ENCODE data around the gene TSPAN16. TPM values are rescaled to one million over a fixed set of nuclear protein-coding genes. Genes with fewer than 3 reads are reported as not detected.
"Not testable (repeated sequence)": the region's sequence is repeated elsewhere in the genome, so short reads cannot be mapped to it uniquely, and the experiment has no call there.

The TSPAN16 gene
- polyA plus RNA-seq, 6 donors from 2014 or later: not detected

- Mint-ChIP-seq H3K36me3 (peaks cover 0 to 8% of the 10 kb centered on the region in 2 donors), H3K4me1 (peaks cover 35 to 51% (median 38%) of the 10 kb centered on the region in 3 donors), H3K27me3 (no peaks in the 10 kb centered on the region), H3K4me3 (peak within 1 kb of the TSS; percentile 93 to 98 (median 97)), H3K9me3 (peaks cover 0 to 7% (median 0%) of the 10 kb centered on the region in 7 donors), H3K27ac (peak within 1 kb of the TSS; percentile 89 to 99 (median 98))
- peak; percentile 89 to 90 for ATAC-seq (ENCODE audit: low read depth in 2 of 2)
- DNase-seq: peak; percentile 99
These were observed 50.4 kb downstream of the TSPAN16 start, which contains the start of the genes CCDC159 and TMEM205 for GRCh38 chr19:11346104-11346940. TSS of gene CCDC159 (plus strand) at chr19:11346519. CDS start at chr19:11346607, 88 bp downstream. TSS of gene TMEM205 (minus strand) at chr19:11346268. CDS start at chr19:11345619, 649 bp downstream.

GRCh38 chr19:11347546-11348039, 51.6 kb downstream of the TSPAN16 start:
- no peak for ATAC-seq (ENCODE audit: low read depth in 2 of 2)
- Mint-ChIP-seq H3K4me1 (peaks cover 35 to 53% (median 38%) of the 10 kb centered on the region in 3 donors), H3K27ac (peak overlapping the region in 3 of 6 donors; percentile 12 to 45 (median 34)), H3K27me3 (no peaks in the 10 kb centered on the region), H3K36me3 (peaks cover 0 to 8% of the 10 kb centered on the region in 2 donors), H3K4me3 (peak overlapping the region; percentile 86 to 98 (median 96)), H3K9me3 (peaks cover 0 to 7% (median 0%) of the 10 kb centered on the region in 7 donors)
- DNase-seq: no peak

GRCh38 chr19:11349171-11349570, 53.2 kb downstream of the TSPAN16 start:
- Mint-ChIP-seq H3K36me3 (peaks cover 0 to 8% of the 10 kb centered on the region in 2 donors), H3K27ac (no peak overlapping the region), H3K4me3 (peak overlapping the region in 2 of 8 donors; percentile 47 to 61), H3K4me1 (peaks cover 35 to 52% (median 38%) of the 10 kb centered on the region in 3 donors), H3K27me3 (peaks cover 0 to 3% (median 0%) of the 10 kb centered on the region in 3 donors), H3K9me3 (peaks cover 0 to 7% (median 0%) of the 10 kb centered on the region in 7 donors)
- DNase-seq (no peak), ATAC-seq (ENCODE audit: low read depth in 2 of 2) (no peak)

DNA sequence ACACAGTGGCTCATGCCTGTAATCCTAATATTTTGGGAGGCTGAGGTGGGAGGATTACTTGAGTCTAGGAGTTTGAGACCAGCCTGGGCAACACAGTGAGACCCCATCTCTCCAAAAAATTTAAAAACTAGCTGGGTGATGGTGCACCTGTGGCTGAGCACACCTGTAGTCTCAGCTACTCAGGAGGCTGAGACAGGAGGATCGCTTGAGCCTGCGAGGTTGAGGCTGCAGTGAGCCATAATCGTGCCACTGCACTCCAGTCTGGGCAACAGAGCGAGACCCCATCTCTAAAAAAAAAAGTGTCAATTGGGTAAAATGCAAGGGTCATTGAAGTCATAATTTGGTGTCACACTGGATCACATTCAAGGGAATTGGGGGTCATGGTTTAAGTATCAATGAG, 58.1 kb downstream of the TSPAN16 start:
- H3K9me3 Mint-ChIP-seq; ATAC-seq (ENCODE audit: low read depth in 2 of 2); H3K27ac Mint-ChIP-seq; H3K36me3 Mint-ChIP-seq; DNase-seq: not testable (repeated sequence)
- Mint-ChIP-seq H3K4me1 (peaks cover 14 to 32% (median 16%) of the 10 kb centered on the region in 3 donors), H3K27me3 (peaks cover 9 to 37% (median 23%) of the 10 kb centered on the region in 3 donors), H3K4me3 (peak overlapping the region in 5 of 8 donors; percentile 4 to 81 (median 64))

DNA sequence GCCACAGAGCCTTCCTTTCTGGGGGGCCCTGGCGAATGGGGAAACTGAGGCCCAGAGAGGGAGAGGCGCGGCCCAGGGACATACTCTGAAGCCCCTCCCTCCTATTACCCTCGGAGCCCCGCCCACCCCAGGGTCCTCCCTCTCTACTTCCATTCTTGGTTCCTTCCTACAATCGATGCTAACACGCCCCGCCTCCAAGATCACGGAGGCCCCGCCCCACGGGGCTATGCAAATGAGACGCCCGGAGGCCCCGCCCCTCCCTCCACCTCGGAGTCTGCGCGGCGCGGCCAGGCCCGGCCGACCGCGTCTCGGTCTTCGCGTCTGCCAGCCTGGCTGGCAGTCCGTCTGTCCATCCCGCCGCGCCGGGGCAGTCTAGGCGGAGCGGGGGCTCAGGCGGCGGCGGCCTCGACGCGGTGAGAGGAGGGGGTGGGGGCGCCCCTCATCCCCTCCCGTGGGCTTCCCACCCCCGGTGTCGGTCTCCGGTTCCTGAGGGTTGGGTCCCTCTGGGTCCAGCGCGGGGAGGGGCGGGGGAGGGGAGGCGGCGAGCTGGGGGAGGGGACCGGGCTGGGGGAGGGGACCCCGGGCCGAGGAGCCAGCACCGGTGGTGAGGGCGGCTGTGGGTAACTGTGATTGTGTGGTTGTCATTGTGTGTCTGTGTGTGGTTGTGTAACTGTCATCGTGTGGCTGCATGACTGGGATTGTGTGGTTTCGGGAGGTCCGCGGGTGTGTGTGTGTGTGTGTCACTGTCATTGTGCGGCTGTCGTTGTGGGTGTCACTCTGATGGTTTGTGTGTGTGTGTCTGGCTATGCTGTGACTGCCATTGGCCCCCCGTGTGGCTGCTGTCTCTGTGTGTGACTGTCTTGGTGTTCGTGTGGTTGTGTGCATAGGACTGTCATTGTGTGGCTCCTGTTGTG, 59.5 kb downstream of the TSPAN16 start, which contains the start of gene PLPPR2:
Gene PLPPR2, plus strand, starts transcription at position 273 of the 914 bp plus-strand sequence. CDS start 2,242 bp downstream, outside the sequence.
- Mint-ChIP-seq H3K36me3 (no peaks in the 10 kb centered on the region), H3K27me3 (peaks cover 9 to 37% (median 23%) of the 10 kb centered on the region in 3 donors), H3K27ac (peak within 1 kb of the TSS in 1 of 6 donors; percentile 78), H3K4me3 (peak within 1 kb of the TSS; percentile 25 to 81 (median 72)), H3K4me1 (peaks cover 14 to 31% (median 16%) of the 10 kb centered on the region in 3 donors), H3K9me3 (no peaks in the 10 kb centered on the region)
- ATAC-seq (ENCODE audit: low read depth in 2 of 2) (peak; percentile 88 to 93), DNase-seq (peak; percentile 69)

DNA sequence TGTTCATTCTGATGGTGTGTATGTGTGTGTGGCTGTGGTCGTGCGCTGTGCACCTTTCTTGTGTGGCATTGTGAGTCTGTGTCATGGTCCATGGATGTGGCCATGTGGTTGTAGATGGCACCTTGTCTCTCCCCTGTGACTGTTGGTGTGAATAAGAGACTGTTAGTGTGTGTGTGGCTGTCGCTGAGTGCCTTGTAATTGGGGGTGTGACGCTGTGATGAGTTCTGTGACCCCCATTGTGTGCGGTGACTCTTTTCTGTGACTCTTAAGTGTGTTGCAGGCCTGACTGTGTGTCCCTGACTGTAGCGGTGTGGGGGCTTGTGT, 60.1 kb downstream of the TSPAN16 start:
- no peaks in the 10 kb centered on the region for H3K9me3 Mint-ChIP-seq
- peak overlapping the region in 1 of 6 donors; percentile 78 for H3K27ac Mint-ChIP-seq

GRCh38 chr19:11356676-11357550, 61.0 kb downstream of the TSPAN16 start:
- ATAC-seq (ENCODE audit: low read depth in 2 of 2) (no peak), DNase-seq (no peak)
- Mint-ChIP-seq H3K4me3 (peak overlapping the region in 2 of 8 donors; percentile 42 to 67), H3K27me3 (peaks cover 9 to 37% (median 23%) of the 10 kb centered on the region in 3 donors), H3K27ac (no peak overlapping the region), H3K36me3 (no peaks in the 10 kb centered on the region), H3K4me1 (peaks cover 16 to 24% (median 18%) of the 10 kb centered on the region in 3 donors), H3K9me3 (no peaks in the 10 kb centered on the region)

More for the DNA sequence above, 60.1 kb downstream of the TSPAN16 start:
- peaks cover 14 to 25% (median 16%) of the 10 kb centered on the region in 3 donors for H3K4me1 Mint-ChIP-seq
- H3K4me3 Mint-ChIP-seq: peak overlapping the region in 7 of 8 donors; percentile 25 to 80 (median 64)
- H3K36me3 Mint-ChIP-seq: no peaks in the 10 kb centered on the region
- DNase-seq (no peak), ATAC-seq (ENCODE audit: low read depth in 2 of 2) (no peak)
- peaks cover 9 to 37% (median 23%) of the 10 kb centered on the region in 3 donors for H3K27me3 Mint-ChIP-seq

GRCh38 chr19:11359421-11359820, 63.5 kb downstream of the TSPAN16 start:
- H3K36me3 Mint-ChIP-seq: no peaks in the 10 kb centered on the region
- no peak for DNase-seq
- no peak overlapping the region for H3K4me3 Mint-ChIP-seq
- peaks cover 13 to 26% (median 21%) of the 10 kb centered on the region in 3 donors for H3K4me1 Mint-ChIP-seq
- no peaks in the 10 kb centered on the region for H3K9me3 Mint-ChIP-seq
- ATAC-seq (ENCODE audit: low read depth in 2 of 2): no peak
- peak overlapping the region in 1 of 6 donors; percentile 60 for H3K27ac Mint-ChIP-seq
- peaks cover 9 to 31% (median 23%) of the 10 kb centered on the region in 3 donors for H3K27me3 Mint-ChIP-seq

- H3K27ac Mint-ChIP-seq: no peak overlapping the region
- ATAC-seq (ENCODE audit: low read depth in 2 of 2) (no peak), DNase-seq (no peak)
- no peaks in the 10 kb centered on the region for H3K36me3 Mint-ChIP-seq
- H3K9me3 Mint-ChIP-seq: no peaks in the 10 kb centered on the region
- peaks cover 3 to 14% (median 8%) of the 10 kb centered on the region in 3 donors for H3K27me3 Mint-ChIP-seq
- no peak overlapping the region for H3K4me3 Mint-ChIP-seq
- H3K4me1 Mint-ChIP-seq: peaks cover 0 to 10% (median 9%) of the 10 kb centered on the region in 3 donors
These were observed 65.2 kb downstream of the TSPAN16 start for GRCh38 chr19:11361037-11361770.

GRCh38 chr19:11361771-11362731, 66.1 kb downstream of the TSPAN16 start:
- DNase-seq (no peak), ATAC-seq (ENCODE audit: low read depth in 2 of 2) (no peak)
- Mint-ChIP-seq H3K4me1 (peaks cover 0 to 10% (median 6%) of the 10 kb centered on the region in 3 donors), H3K9me3 (no peaks in the 10 kb centered on the region), H3K27me3 (peaks cover 0 to 5% (median 0%) of the 10 kb centered on the region in 3 donors), H3K36me3 (no peaks in the 10 kb centered on the region), H3K4me3 (no peak overlapping the region), H3K27ac (peak overlapping the region in 1 of 6 donors; percentile 16)
